SKM-1 (cell line): Measurements from ENCODE around the gene HAGH.
"Not testable (repeated sequence)": the region's sequence is repeated elsewhere in the genome, so short reads cannot be mapped to it uniquely, and the experiment has no call there.

Source experiments
- DNase-seq: peaks from one replicate; lab custom pipeline; 2025; ENCODE audit not compliant: unreplicated experiment; lab: John Stamatoyannopoulos, UW

Gene HAGH

DNA sequence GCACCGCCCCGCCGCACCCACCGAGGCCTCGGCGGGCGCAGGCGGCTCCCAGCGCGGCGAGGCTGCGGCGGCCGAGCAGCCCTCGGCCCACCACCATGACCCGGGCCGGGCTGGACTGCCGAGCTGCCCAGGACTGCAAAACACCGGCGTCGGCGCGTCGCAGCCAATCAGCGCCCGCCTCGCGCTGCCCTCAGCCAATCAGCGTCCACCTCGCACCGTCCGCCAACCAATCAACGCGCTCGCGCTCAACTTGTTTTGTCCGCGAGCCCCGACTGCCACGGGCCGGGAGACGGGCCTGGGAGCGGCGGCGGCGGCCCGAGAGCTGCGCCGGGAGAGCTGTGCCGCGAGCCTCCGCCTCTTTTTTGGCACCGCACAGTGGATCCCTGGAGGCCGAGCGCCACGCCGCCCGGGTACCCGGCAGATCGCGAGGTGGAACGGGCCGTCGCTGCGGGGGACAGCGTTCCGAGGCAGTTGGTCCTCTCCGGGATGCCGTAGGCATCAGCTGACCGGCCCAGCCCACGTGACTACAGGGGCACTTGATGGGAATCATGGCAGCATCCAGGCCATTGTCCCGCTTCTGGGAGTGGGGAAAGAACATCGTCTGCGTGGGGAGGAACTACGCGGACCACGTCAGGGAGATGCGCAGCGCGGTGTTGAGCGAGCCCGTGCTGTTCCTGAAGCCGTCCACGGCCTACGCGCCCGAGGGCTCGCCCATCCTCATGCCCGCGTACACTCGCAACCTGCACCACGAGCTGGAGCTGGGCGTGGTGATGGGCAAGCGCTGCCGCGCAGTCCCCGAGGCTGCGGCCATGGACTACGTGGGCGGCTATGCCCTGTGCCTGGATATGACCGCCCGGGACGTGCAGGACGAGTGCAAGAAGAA lies at the start of gene HAGH, which contains the start of gene FAHD1:
Gene HAGH, minus strand, starts transcription at position 135 of the 883 bp plus-strand sequence. Its CDS starts 38 bp downstream, at position 97.
Gene FAHD1, plus strand, starts transcription at position 516 of the 883 bp plus-strand sequence. Its CDS starts 33 bp downstream, at position 549.
- peak; percentile 86 for DNase-seq

- not testable (repeated sequence) for DNase-seq
These were observed 49.4 kb upstream of the HAGH start for GRCh38 chr16:1876066-1876465.

GRCh38 chr16:1874854-1875253 lies 48.2 kb upstream of the HAGH start:
- no peak for DNase-seq

DNA sequence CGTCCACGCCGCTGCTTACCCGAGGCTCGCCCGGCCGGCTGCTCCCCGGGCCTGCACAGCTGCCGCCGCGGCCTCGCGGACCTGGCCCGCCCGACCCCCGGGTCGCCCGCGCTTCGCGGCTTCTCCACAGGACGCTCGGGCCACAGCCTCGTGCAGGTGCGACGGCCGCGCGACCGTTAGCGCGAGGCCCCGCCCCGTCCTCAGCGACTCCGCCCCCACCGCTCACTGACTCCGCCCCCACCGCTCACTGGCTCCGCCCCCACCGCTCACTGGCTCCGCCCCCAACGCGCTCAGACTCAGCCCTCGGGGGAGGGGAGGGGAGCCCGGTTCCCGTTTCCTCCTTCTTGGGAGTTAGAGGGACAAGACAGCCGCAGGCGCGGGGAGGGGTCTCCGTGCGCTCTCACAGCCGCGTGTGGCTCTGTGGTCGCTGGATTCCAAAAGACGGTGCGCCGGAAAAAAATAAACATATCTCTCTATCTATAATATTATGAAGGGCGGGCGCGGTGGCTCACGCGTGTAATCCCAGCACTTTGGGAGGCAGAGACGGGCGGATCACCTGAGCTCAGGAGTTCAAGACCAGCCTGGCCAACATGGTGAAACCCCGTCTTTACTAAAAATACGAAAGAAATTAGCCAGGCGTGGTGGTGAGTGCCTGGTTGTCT lies 45.5 kb upstream of the HAGH start, which contains the start of gene MEIOB:
Gene MEIOB, minus strand, starts transcription at position 191 of the 662 bp plus-strand sequence. CDS start 3,989 bp downstream, outside the sequence.
- DNase-seq, result peak; percentile 51

- no peak for DNase-seq
These were observed 43.9 kb upstream of the HAGH start for GRCh38 chr16:1870365-1871082.

- DNase-seq, result no peak
These were observed 39.5 kb upstream of the HAGH start for GRCh38 chr16:1865902-1866690.

- peak; percentile 36 for DNase-seq
These were observed 37.2 kb upstream of the HAGH start for GRCh38 chr16:1863681-1864460.

DNA sequence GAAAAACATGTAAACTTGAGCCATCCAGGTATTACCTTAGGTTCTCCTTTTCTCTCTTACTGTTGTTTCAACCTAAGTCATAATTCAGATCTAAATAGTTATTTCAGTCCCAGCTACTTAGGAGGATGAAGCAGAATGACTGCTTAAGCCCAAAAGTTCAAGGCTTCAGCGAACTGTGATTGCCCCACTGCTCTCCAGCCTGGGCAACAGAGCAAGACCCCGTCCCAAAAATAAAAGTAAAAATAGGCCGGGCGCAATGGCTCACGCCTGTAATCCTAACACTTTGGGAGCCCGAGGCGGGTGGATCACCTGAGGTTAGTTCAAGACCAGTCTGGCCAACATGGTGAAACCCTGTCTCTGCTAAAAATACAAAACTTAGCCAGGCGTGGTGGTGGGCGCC lies 35.8 kb upstream of the HAGH start:
- no peak for DNase-seq

- no peak for DNase-seq
These were observed 35.1 kb upstream of the HAGH start for GRCh38 chr16:1861730-1862129.

- DNase-seq, result no peak
These were observed 33.0 kb upstream of the HAGH start for GRCh38 chr16:1859650-1860049.

DNA sequence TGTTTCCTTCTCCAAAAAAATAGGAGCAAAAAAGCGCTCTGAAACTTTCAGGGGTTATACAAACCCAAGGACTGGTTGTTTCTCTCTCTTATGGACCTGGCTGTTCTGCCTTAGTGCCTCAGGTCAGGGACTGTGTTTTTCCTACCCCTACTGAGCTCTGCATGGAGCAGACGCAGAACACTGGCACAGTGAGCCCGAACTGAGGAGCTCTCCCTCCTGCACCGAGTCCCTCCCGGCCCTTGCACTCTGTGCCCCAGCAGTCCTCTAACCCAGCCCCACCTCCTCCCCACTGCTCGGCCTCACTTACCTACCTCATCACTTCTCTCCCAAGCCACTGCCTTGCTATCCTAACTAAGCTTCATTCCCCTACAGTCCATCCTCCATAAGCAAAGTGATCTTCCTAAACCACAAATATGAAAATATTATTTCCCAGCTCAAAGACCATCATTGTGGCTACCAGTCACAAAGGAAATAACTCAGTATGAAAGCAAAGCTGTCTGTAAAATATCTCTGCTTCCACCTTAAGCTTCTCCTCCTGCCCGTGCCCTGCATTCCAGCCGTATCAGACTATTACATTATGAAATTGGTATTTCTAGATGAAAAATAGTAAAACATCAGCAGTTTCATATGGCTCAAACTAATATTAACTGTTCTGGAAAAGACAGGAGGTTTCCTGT lies 31.7 kb upstream of the HAGH start:
- DNase-seq, result no peak

DNA sequence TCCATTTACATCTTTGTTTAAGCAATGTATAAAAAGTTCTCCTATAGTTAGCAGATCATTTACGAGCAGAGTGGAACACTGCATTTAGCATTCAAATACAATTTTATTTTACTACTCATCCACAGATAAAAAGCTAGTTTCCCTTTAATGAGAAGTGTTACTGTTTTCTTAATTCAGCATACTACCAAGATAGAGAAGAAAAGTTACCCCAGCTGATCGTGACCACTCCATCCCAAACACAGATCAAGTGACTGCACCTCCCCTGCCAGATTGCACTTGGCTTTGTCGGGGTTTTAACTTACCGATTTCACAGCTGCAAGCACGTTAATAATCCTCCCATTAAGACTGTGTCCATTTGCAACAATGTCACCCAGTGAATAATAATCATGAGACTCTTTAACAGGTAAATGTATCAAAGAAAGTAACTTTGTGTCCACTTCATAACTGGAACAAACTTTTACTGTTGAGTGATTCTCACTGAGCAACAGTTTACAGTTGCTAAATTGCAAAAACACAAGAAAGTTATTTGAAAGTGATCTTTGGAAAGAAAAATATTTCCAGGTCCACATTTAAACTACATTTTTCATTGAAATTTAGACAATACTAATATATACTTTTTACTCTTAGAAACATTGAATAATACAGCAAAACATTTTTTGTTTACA lies 30.9 kb upstream of the HAGH start:
- DNase-seq, result no peak

GRCh38 chr16:1851793-1852192 lies 25.2 kb upstream of the HAGH start:
- DNase-seq, result no peak

- no peak for DNase-seq
These were observed 24.4 kb upstream of the HAGH start for GRCh38 chr16:1850981-1851380.

GRCh38 chr16:1846416-1846815 lies 19.8 kb upstream of the HAGH start:
- DNase-seq, result no peak

GRCh38 chr16:1845985-1846384 lies 19.4 kb upstream of the HAGH start:
- DNase-seq, result no peak

- no peak for DNase-seq
These were observed 12.9 kb upstream of the HAGH start for GRCh38 chr16:1839554-1839953.

- DNase-seq, result no peak
These were observed 7.5 kb upstream of the HAGH start for GRCh38 chr16:1834096-1834495.
